Right ventricle myocardium superior (tissue), 1 donor: ENCODE measurements around the gene BRD3. TPM values are rescaled to one million over a fixed set of nuclear protein-coding genes. Genes with fewer than 3 reads are reported as not detected.
"Not testable (repeated sequence)": the region's sequence is repeated elsewhere in the genome, so short reads cannot be mapped to it uniquely, and the experiment has no call there.

Experiments
- ATAC-seq: fragments of 200-7000 bp; cut with Tn5 transposase; one replicate; pipeline ENCODE4 v1.9.1; 2020; ENCODE audit warnings: mild to moderate bottlenecking; ENCODE audit not compliant: poor library complexity
- DNase-seq: peaks from one replicate; pipeline ENCODE4 v3.0.0-alpha.2; 2020
- intact Hi-C: fragments of 100-400 bp; cut with DNase I; formaldehyde crosslinking; loops from one replicate; pipeline ENCODE4 v1.11.2; 2022
- total RNA-seq: library from RNA; stranded (reverse); fragmentation: NEBNext Ultra II Directional; extraction: Animal tissue kit (Norgen Biotek cat#: 25700); gene quantifications from one replicate; pipeline ENCODE4 v1.2.1, GENCODE V29; 2021
- donor health status: DM: no; HTN: yes; CAD: no; lungs with severe emphysema.

BRD3 gene
- total RNA-seq, 1 donor from 2014 or later, result 23.2 TPM

DNA sequence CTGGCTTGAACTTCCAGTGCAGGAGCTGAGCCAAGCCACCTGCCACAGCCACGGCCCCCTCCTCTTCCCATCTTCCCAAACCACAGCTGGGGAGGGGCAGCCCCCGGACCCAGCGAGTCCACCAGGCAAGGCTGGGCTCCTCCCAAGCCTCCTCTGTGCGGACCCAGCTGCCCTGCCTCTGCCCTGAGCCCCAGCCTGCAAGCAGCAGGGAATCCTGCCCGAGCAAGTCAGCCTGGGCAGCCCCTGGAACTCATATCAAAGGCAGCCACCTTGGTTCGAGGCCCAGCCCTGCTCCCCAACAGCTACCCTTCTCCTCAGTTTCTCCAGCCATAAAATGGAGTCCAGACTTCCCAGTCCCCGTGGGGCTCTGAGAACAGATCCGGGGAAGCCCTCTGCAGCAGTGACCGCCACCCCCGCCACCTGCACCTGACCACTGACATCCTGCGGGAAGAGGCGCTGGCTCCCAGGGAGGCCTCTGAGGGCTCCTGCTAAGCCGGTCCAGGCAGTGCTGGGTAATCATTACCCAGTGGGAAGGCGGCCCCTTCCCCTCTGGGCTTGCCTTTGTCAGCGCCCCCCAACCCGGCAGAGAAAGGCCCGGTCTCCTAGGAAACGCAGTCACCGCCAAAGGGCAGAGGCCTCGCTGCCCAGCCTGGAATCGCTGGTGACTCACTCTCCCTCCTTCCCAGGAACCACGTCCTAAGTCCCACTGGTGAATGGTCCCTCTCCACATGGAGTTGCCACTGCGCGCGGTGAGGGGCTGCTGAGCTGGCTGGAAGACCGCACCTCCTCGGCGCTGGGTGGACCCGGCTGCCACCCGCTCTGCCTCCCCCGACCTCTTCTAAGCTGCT is 77.2 kb downstream of the BRD3 start:
- DNase-seq (peak; percentile 51), ATAC-seq (no peak)
- intact Hi-C loops, result no loop called here

DNA sequence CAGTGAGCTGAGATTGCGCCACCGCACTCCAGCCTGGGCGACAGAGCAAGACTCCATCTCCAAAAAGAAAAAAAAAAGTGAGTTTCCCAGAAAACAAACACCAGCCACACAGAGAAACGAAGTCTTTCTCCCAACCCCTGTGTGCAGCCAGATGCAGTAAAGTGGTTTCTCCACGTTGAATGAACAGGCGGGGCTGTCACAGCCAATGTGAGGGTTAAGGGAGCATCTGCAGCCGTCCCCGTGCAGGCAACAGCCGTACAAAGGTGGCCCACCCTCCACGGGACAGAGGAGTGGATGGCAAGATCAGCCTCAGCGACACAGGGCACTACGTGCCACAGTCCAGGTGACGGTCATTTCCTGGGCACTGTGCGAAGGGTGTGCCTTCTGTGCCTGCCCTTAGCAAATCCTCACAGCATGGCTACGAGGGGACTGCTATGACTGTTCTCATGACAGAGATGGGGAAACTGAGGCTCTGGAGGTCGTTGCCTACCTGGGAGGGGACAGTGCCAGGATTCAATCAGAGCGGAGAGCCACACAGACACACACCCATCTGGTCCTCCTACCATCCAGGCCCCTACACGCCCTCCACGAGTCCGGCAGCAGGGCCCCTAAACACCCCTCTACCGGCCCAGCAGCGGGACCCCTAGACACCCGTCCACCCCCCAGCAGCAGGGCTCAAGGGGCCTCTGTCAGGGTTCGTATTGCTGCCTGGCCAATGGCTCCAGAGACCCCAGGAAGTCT is 78.0 kb downstream of the BRD3 start:
- intact Hi-C loops, result no loop called here
- DNase-seq (no peak), ATAC-seq (no peak)

DNA sequence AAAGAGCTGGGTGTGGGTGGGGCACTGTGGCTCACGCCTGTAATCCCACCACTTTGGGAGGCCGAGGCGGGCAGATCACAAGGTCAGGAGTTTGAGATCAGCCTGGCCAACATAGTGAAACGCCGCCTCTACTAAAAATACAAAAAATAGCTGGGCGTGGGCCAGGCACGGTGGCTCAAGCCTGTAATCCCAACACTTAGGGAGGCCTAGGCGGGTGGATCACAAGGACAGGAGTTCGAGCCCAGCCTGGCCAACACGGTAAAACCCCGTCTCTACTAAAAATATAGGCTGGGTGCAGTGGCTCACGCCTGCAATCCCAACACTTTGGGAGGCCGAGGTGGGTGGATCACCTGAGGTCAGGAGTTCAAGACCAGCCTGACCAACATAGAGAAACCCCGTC is 79.1 kb downstream of the BRD3 start:
- ATAC-seq, intact Hi-C loops, DNase-seq: not testable (repeated sequence)

DNA sequence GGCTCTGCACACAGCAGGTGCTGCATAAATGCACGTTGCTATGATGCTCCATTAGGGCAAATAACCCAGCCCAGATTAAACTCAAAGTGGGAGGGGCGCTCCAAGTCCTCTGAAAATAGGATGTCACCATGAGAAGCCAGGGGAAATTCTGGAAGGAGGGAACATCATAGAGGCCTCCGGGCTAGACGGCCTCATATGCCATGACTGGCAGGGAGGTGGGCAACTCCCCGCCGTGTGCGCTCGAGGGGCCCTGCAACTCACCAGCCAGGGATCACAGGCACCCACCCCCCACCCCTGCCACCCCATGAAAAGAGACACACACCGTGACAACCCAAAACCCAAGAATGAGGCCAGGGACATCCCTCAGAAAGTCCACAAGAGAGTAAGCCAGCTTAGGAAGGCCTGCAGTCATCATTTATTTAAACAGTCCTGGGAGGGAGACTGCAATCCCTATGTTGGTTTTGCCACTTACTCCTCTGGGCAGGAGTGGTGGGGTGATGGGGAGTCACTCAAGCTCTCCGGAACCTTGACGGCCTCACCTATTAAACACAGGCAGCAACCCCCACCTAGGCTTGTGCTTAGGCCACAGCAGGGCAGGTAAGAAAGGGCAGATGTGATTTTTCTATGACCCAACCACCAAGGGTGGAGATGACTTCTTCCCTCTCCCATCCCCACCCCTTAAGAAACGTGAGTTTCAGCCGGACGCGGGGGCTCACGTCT is 79.7 kb downstream of the BRD3 start:
- intact Hi-C loops, result no loop called here
- DNase-seq (no peak), ATAC-seq (no peak)

DNA sequence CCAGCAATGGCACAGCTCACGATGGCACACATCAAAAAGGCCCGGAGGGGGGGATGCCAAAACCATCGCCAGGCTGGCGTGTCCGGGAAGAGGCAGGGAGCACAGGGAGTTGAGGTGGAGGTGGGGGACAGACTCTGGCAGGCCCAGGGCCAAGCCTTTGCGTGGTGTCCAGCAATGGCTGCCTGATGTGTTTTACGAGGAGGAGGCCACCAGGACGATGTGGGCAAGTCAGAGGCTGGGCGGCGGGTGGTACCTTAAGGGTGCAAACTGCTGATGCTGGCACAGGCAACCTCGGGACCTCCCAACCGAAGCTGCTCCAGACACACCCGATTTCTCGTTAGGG is 80.4 kb downstream of the BRD3 start:
- DNase-seq, result no peak
- intact Hi-C loops, result no loop called here

DNA sequence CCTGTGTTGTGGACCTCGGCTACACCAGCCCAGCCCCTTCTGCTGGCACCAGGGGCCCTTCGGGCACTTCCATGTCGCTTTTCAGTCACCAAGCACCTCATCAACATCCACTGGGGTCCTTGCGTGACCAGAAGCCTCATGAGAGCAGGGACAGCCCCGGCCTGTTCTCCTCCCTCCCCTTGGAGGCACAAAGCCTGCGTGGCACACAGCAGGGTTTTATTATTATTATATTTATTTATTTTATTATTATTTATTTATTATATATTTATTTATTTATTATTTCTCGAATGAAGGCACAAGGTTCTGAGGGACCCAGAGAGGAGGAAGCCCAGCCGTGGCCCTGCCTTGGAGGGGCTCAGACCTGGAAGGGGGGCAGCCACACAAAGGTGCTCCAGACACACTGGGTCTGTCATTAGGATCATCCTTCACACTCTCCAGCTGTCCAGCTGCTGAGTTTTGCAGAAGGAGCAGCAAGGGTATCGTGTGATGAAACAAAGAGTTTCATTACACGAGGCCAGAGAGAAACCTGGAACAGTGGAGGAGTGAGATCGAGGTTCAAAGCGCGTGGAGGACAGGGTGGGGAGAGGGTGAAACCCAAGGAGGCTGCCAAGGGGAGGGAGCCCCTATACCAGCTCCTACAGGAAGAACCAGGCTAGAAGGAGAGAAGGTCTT is 80.9 kb downstream of the BRD3 start:
- DNase-seq (no peak), ATAC-seq (no peak)
- intact Hi-C loops, result no loop called here

More for the DNA sequence above, 80.4 kb downstream of the BRD3 start:
- ATAC-seq, result no peak

DNA sequence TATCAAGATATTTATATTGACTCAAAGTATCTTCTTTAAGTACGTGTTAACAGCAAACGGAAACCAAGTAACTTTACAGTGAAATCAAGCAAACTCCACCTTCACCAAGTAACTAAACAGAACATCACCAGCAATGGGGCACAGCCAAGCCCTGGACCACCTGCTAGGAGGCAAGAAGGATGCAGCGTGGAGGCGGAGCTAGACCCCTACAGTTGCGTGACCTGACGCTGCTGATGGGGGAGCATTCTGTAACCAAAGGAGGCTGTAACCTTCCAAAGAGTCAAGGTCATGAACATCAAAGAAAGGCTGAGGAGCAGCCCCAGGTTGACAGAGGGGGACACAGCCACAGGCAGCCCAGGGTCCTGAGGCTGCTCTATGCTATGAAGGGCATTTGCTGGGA is 81.8 kb downstream of the BRD3 start:
- intact Hi-C loops, result no loop called here
- ATAC-seq (no peak), DNase-seq (peak; percentile 2)

DNA sequence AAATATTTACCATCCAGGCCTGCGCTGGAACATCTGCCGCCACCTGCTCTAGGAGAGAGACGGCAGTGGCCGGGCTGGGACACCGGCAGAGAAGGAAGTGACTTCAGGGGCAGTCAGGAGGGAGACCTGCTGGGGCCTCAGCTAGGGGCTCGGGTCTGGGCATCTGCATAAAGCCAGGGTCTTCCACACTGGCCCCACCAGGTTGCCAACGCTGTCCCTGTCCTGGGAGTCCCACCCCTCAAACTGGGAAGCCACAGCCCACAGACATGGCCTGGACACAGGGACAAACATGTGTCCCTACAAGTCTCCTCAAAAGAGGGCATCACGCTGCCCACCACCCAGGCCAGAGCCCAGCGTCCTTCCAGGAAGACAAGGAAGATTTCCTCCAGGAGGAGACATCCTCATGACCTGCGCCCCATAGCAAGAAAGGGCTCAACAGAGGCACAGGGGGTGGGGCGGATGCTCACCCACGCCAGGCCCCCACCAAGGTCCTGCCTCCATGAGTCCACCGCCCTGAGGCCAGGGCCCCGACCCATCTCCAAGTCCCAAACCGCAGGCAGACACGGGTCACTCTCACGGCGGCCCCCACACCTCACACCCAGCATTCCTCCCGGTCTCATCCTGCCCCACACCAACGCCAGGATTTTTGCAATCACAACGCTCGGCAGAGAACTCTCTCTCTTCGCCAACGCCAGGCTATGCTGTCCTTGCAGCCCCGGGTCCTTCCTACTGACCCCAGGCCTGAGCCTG is 84.7 kb downstream of the BRD3 start:
- ATAC-seq (no peak), DNase-seq (no peak)
- intact Hi-C loops, result no loop called here

DNA sequence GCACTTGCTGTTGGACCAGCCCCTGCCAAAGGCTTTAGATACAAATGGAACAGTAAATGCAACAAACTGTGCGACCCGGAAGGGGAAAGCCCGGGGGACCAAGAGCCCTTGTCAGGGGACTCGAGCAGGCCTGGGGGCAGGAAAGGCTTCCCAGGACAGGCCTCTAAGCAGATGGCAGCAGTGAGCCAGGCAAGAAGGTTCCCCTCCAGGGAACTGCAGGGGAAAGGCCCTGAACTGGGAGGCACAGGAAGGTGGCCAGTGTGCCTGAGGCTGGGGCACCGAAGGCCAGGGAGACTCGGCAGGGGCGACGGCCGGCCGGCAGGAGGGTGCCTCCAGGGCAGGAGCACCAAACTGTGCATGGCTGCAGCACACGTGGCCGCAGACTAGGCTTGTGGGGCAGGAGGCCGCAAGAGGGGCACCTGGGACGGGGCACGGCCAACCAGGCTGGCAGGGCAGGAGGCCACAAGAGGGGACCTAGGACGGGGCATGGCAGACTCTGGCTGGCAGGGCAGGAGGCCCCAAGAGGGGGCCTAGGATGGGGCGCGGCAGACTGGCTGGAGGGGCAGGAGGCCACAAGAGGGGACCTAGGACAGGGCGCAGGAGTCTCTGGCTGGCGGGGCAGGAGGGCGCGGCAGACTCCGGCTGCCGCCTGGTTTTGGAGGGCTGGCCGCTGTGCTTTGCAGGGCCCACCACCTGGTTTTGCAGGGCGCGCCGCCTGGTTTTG is 85.7 kb downstream of the BRD3 start:
- no peak for DNase-seq
- ATAC-seq, result no peak
- intact Hi-C loops, result no loop called here

DNA sequence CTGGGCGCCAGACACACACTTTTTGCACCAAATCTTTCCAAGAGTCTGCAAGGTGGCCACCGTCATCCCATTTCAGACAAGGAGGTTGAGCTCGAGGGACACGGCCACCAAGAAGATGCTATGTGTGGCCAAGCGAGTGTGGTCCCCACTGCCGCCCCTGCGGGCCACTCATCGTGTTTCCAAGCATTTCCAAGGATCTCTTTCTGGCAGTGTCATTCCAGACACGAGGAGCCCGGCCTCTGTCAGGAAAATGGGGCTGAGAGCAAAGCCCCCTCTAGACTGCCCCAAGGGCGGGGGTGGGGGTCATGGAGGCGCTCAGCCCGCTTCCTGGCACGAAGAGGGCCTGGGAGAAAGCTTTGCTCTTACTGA is 86.3 kb downstream of the BRD3 start:
- ATAC-seq, result no peak
- intact Hi-C loops, result no loop called here
- DNase-seq, result no peak

DNA sequence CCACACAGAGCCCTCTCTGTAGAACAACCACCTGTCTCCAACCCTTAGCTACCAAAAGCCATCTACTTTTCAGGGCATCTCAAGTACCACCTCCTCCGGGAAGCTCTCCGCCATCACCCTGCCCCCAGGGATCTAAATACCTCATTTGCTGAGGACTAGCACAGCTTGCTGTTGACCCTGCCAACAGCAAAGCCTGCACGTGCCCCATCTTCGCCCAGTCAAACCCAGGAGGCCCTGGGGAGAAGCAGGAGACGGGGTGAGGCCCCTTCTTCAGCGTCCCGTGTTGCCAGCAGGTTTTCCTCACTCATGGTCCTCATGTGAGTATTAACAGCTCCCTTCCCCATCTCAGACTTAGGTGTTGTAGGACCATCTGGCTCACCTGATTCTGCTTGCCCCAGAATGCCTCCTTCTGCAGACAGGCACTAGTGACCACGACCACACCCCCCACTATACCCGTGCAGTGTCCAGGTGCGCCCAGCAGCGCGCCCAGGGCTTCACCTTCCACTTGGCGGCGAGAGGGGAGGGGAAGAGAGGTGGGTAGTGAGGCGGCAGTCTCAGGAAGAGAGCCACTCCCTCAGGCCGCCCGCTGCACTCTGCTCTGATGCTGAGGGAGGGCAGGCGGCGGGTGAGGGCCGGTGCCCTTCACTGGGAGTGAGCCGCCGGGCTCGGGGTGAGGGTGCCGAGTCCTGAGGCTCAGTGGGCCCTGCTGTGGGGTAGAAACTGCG is 86.8 kb downstream of the BRD3 start:
- DNase-seq, result no peak
- intact Hi-C loops, result no loop called here

More for the DNA sequence above, 86.8 kb downstream of the BRD3 start:
- no peak for ATAC-seq

Other genes with a start within 250 kb of the BRD3 start
- 4.9 TPM for gene VAV2, start 75.7 kb downstream of the BRD3 start, total RNA-seq
- 4.9 TPM for gene BRD3OS, start 42.5 kb downstream of the BRD3 start, total RNA-seq
- 17.5 TPM for gene WDR5, start 68.1 kb upstream of the BRD3 start, total RNA-seq
- 351 TPM for gene RNU6ATAC, start 96.5 kb upstream of the BRD3 start, total RNA-seq